Loucy (cell line): Measurements from ENCODE around the gene CEP112.

Experiments
- H2AFZ ChIP-seq: fragments of 200-600 bp; sonication (generic); 2 replicates; pipeline ENCODE4 v1.6.0; 2016; ENCODE audit warnings: antibody characterized with exemption, mild to moderate bottlenecking, low read length, moderate library complexity
- H3F3A ChIP-seq: fragments of 200-600 bp; 2 replicates; pipeline ENCODE4 v1.6.0; 2016; ENCODE audit warnings: antibody characterized with exemption, low read depth, mild to moderate bottlenecking
- H3K27me3 ChIP-seq: fragments of 200-600 bp; sonication (generic); 2 replicates; pipeline ENCODE4 v1.6.1; 2014; ENCODE audit warnings: low read length, mild to moderate bottlenecking; ENCODE audit not compliant: insufficient read depth, poor library complexity, severe bottlenecking
- H3K36me3 ChIP-seq: fragments of 200-600 bp; sonication (generic); 2 replicates; pipeline ENCODE4 v1.6.1; 2016; ENCODE audit warnings: low read length; ENCODE audit not compliant: insufficient read depth
- H3K4me1 ChIP-seq: fragments of 200-600 bp; sonication (generic); 2 replicates; pipeline ENCODE4 v1.5.1; 2014; ENCODE audit warnings: low read length, mild to moderate bottlenecking; ENCODE audit not compliant: insufficient read depth, poor library complexity, severe bottlenecking
- H3K4me2 ChIP-seq: fragments of 200-600 bp; sonication (generic); 2 replicates; pipeline ENCODE4 v1.6.0; 2014; ENCODE audit warnings: antibody characterized with exemption, low read length, low read depth, mild to moderate bottlenecking; ENCODE audit not compliant: poor library complexity, severe bottlenecking
- H3K4me3 ChIP-seq: fragments of 200-600 bp; sonication (generic); 2 replicates; pipeline ENCODE4 v1.5.1; 2014; ENCODE audit warnings: low read length, mild to moderate bottlenecking, mixed read lengths; ENCODE audit not compliant: poor library complexity, severe bottlenecking
- H3K79me2 ChIP-seq: fragments of 200-600 bp; sonication (generic); 2 replicates; pipeline ENCODE4 v1.6.1; 2014; ENCODE audit warnings: low read length; ENCODE audit not compliant: insufficient read depth
- H3K9ac ChIP-seq: fragments of 200-600 bp; sonication (generic); 2 replicates; pipeline ENCODE4 v1.6.0; 2014; ENCODE audit warnings: mild to moderate bottlenecking, low read depth, low read length, moderate library complexity; ENCODE audit not compliant: poor library complexity, severe bottlenecking
- H3K9me2 ChIP-seq: fragments of 200-600 bp; sonication (generic); replicated peaks from 2 replicates; pipeline ENCODE4 v1.6.1; 2016; ENCODE audit warnings: low read depth, low read length, mixed read lengths
- H3K9me3 ChIP-seq: fragments of 200-600 bp; sonication (generic); 2 replicates; pipeline ENCODE4 v1.6.1; 2014; ENCODE audit warnings: mild to moderate bottlenecking, antibody characterized with exemption, low read length, low read depth; ENCODE audit not compliant: insufficient read depth
- H4K20me1 ChIP-seq: fragments of 200-600 bp; sonication (generic); 2 replicates; pipeline ENCODE4 v1.6.0; 2014; ENCODE audit warnings: antibody characterized with exemption, low read length, mild to moderate bottlenecking; ENCODE audit not compliant: insufficient read depth, poor library complexity, severe bottlenecking
- EZH2phosphoT487 ChIP-seq: fragments of 200-600 bp; IDR thresholded peaks from 2 replicates; pipeline ENCODE4 v1.6.1; 2018; ENCODE audit warnings: antibody characterized with exemption, mild to moderate bottlenecking, moderate library complexity, borderline replicate concordance
- TF ChIP-seq, protein P1 (sequence below): fragments of 200-600 bp; sonication (generic); conservative IDR thresholded peaks from 2 replicates; pipeline ENCODE4 v1.5.1; 2014; ENCODE audit warnings: mild to moderate bottlenecking, antibody characterized with exemption, low read length

CEP112 gene

DNA sequence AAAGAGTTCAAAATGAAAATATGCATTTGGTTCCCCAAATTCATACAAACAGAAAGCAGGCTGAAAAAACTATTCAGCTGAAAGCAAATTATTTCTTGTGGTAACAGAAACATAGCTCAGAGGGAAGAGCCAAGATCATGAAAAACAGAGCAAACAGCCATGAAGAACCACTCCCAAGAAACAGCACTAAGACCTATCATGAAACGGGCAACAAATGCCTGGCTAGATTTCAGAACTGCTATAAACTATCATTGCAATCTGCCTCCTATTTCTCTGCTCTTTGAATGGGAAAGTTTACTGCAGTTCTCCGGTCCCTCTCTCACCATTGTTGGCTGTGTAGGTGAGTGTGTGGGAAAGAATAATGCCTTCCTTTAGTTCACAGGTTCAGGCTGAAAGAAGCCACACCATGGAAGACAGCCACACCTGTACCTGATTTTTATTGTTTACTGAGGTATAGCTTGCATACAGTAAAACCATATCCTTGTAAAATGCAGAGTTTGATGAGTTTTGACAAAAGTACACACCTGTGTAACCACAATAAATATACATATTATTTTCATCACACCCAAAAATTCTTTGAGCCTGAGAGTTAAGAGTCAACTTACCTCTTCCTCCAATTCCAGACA is 48.2 kb downstream of the CEP112 start:
- H3K79me2 ChIP-seq: no peaks in the 10 kb centered on the region
- no peaks in the 10 kb centered on the region for H4K20me1 ChIP-seq
- H3F3A ChIP-seq: no peaks in the 10 kb centered on the region
- H3K9me3 ChIP-seq: no peaks in the 10 kb centered on the region
- H2AFZ ChIP-seq: no peak overlapping the region
- no peaks in the 10 kb centered on the region for H3K9me2 ChIP-seq
- no peaks in the 10 kb centered on the region for H3K36me3 ChIP-seq
- no peaks in the 10 kb centered on the region for H3K4me1 ChIP-seq
- no peak overlapping the region for H3K9ac ChIP-seq
- H3K4me3 ChIP-seq: no peak overlapping the region
- TF ChIP-seq EZH2phosphoT487: no peak
- TF ChIP-seq, protein P1, sequence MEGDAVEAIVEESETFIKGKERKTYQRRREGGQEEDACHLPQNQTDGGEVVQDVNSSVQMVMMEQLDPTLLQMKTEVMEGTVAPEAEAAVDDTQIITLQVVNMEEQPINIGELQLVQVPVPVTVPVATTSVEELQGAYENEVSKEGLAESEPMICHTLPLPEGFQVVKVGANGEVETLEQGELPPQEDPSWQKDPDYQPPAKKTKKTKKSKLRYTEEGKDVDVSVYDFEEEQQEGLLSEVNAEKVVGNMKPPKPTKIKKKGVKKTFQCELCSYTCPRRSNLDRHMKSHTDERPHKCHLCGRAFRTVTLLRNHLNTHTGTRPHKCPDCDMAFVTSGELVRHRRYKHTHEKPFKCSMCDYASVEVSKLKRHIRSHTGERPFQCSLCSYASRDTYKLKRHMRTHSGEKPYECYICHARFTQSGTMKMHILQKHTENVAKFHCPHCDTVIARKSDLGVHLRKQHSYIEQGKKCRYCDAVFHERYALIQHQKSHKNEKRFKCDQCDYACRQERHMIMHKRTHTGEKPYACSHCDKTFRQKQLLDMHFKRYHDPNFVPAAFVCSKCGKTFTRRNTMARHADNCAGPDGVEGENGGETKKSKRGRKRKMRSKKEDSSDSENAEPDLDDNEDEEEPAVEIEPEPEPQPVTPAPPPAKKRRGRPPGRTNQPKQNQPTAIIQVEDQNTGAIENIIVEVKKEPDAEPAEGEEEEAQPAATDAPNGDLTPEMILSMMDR: no peak
- H3K4me2 ChIP-seq: no peak overlapping the region
- H3K27me3 ChIP-seq: no peaks in the 10 kb centered on the region

DNA sequence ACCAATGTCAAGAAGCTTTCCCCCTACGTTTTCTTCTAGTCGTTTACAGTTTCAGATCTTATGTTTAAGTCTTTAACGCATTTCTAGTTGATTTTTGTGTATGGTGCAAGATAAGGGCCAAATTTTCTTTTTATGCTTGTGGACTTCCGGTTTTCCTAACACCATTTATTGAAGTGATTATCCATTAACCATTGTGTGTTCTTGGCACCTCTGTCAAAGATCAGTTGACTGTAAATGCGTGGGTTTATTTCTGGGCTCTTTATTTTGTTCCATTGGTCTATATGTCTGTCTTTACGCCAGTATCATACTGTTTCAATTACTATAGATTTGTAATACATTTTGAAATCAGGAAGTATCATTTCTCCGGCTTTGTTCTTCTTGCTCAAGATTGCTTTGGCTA is 49.5 kb downstream of the CEP112 start:
- Histone ChIP-seq H2AFZ (no peak overlapping the region), H3K9me3 (no peaks in the 10 kb centered on the region), H3K27me3 (no peaks in the 10 kb centered on the region), H3K4me2 (no peak overlapping the region), H3K4me3 (no peak overlapping the region), H3F3A (no peaks in the 10 kb centered on the region), H3K4me1 (no peaks in the 10 kb centered on the region), H3K79me2 (no peaks in the 10 kb centered on the region), H3K9me2 (no peaks in the 10 kb centered on the region), H3K36me3 (no peaks in the 10 kb centered on the region), H3K9ac (no peak overlapping the region), H4K20me1 (no peaks in the 10 kb centered on the region)
- TF ChIP-seq, protein P1: no peak
- TF ChIP-seq EZH2phosphoT487: no peak

DNA sequence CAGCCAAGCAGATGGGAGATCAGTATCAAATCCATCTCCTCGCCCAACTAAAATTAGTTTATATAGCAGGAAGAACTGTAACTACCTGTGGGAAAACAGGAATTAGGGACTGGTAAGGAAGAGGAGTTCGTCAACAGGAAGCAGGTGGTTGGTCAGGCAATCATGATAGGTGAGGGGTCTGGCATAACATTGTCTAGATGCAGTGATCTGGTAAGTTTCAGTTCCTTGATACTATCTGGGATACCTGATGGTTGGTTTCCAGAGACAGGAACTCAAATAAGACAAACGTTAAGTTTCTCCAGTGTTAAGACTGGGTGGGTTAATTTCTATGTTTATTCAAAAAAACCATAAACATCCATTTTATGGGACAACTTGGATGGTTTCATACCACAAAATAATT is 53.8 kb downstream of the CEP112 start:
- H3F3A ChIP-seq: no peaks in the 10 kb centered on the region
- H3K9ac ChIP-seq: no peak overlapping the region
- no peaks in the 10 kb centered on the region for H3K27me3 ChIP-seq
- no peaks in the 10 kb centered on the region for H3K36me3 ChIP-seq
- H3K9me3 ChIP-seq: no peaks in the 10 kb centered on the region
- no peak overlapping the region for H3K4me3 ChIP-seq
- H3K4me2 ChIP-seq: no peak overlapping the region
- H3K4me1 ChIP-seq: no peaks in the 10 kb centered on the region
- H4K20me1 ChIP-seq: no peaks in the 10 kb centered on the region
- no peaks in the 10 kb centered on the region for H3K9me2 ChIP-seq
- TF ChIP-seq EZH2phosphoT487: no peak
- TF ChIP-seq, protein P1: no peak
- H2AFZ ChIP-seq: no peak overlapping the region
- no peaks in the 10 kb centered on the region for H3K79me2 ChIP-seq
